AG20443 (cell line): ENCODE data around the gene GABRA5.
"Not testable (repeated sequence)": the region's sequence is repeated elsewhere in the genome, so short reads cannot be mapped to it uniquely, and the experiment has no call there.

Experiments
- DNase-seq: peaks from one replicate; pipeline ENCODE4 v3.0.0; 2012; ENCODE audit warnings: low spot score, mixed read lengths

GABRA5 gene

GRCh38 chr15:26877831-26878230 lies 11.0 kb downstream of the GABRA5 start:
- no peak for DNase-seq

DNA sequence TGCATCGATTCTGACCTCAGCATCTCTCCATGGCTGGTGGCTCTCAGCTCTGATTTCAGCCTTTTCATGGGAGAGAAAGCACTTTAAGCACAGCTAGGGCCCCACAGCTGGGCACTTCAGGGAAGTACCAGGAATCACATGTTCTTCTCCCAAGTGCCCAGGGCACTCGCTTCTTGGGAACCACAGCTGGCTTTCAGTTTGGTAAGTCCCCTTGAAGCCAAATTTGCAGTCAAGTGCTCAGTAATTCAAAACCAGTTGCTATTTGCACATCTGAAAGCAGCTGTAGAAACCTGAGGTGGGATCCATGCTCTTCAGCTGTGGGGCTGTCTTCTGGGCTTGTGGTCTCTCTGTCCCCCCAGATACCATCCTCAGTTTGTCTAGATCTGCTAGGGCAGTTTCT lies 12.8 kb downstream of the GABRA5 start:
- DNase-seq, result no peak

DNA sequence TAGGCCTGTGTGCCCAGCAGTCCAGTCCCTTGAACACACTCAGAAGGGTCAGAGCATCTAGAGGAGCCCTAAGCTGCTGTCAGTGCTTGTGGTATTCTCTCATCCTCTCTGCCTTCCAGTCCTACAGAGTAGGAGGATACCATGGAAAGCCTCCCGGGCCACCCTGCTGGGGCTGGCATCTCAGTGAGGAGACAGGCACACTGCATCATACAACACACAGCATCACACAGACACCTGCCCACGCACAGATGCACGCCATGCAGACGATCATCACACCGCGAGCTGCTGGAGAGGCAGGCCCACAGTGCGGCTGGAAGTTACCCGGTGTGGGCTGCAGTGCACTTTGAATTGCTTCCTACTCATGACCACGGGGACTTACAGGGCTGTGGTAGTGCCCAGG lies 15.2 kb downstream of the GABRA5 start:
- no peak for DNase-seq

- DNase-seq, result no peak
Measured at GRCh38 chr15:26882616-26883365, 15.9 kb downstream of the GABRA5 start.

- no peak for DNase-seq
Measured at GRCh38 chr15:26883466-26883865, 16.6 kb downstream of the GABRA5 start.

- DNase-seq, result no peak
Measured at GRCh38 chr15:26886566-26886965, 19.7 kb downstream of the GABRA5 start.

DNA sequence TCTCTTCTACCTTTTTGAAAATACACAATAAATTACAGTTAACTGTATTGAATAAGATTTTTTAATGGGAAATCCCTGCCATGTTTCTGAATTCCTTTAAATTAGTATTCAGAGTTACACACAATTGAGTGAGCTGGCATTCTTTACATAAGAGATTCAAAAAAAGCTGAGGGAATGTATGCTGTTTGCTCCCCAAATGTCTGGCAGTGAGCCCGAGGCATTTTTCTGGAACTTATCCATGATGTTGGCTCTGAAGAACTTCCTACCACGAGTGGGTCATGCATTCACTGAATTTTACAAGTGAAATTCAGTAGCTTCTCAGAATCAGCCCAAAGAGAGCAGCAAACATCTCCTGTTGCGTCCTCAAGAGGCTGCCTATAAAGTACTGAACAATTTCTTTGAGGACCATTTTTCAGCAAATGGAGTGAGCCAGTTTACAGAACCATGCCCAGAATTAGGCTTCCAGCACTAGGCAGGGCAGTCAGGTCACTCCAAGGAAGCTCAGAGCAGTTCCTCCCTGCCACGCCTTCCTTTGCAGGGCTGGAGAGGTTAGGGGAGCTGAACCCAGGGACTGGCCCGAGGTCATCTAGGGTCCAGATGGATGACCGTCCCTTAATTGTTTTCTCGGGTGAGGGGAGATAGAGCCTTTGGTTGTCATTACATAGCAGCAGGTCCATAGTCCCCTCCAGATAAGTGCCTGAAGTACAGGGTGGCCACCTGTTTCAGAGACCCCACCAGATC lies 21.2 kb downstream of the GABRA5 start:
- no peak for DNase-seq

DNA sequence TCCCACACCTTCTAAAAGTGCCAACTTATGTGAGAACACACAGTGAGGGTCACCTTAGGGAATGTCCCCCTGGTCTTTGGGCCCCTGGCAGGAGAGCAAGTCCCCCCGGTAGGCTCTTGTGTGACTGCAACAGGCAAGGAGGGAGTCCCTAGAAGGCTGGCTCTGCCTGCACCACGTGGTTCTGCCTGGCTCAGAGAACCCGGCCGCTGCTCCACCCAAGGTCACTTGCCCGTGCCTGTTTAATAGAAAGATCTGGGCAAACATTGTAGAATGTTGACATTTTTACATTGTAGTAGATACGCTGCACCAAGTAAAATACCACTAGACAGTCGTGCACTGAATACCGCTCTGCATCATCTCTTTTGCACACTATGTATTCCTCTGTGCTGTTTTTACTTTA lies 21.9 kb downstream of the GABRA5 start:
- no peak for DNase-seq

- DNase-seq, result peak; percentile 46
Measured at GRCh38 chr15:26889298-26889898, 22.5 kb downstream of the GABRA5 start.

GRCh38 chr15:26890451-26890850 lies 23.6 kb downstream of the GABRA5 start:
- DNase-seq, result no peak

DNA sequence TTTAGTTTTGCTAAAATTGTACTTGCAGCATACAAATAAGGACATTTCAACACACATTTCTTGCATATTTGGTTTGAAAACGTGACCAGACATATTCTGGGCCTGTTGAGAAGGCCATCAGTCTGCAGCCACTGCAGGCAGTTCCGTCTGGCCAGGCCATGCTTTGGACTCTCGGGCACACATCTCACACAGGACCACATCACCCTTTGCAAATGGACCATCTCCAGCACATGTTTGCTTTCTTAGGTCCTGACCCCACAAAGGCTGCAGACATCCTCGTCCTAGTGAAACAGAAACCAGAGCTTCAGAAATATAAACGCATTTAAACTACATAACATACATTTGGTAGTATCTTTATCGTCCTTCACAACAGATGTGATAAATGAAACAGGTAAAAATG lies 24.1 kb downstream of the GABRA5 start:
- no peak for DNase-seq

- peak; percentile 71 for DNase-seq
Measured at GRCh38 chr15:26891448-26892181, 24.8 kb downstream of the GABRA5 start.

- no peak for DNase-seq
Measured at GRCh38 chr15:26892182-26892518, 25.3 kb downstream of the GABRA5 start.

DNA sequence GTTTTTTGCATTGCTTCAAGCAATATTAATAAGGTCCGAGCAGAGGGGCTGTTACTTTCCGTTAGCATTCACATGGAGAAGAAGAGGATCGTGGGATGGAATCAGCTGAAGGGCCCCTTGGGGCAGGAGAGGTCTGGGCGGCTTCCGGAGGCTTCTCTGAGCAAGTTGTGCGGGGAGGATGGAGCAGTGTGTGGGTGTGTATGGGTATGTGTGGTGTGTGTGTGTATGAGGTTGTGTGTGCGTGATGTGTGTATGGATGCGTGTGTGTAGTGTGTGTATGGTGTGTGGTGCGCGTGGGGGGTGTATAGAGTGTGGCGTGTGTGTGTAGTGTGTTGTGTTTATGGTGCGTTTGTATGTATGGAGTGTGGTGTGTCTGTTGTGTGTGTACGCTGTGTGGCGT lies 25.8 kb downstream of the GABRA5 start:
- no peak for DNase-seq

GRCh38 chr15:26893351-26894065 lies 26.6 kb downstream of the GABRA5 start:
- no peak for DNase-seq

GRCh38 chr15:26894181-26894580 lies 27.3 kb downstream of the GABRA5 start:
- no peak for DNase-seq

- not testable (repeated sequence) for DNase-seq
Measured at GRCh38 chr15:26895346-26895745, 28.5 kb downstream of the GABRA5 start.

- DNase-seq, result no peak
Measured at GRCh38 chr15:26899658-26900057, 32.8 kb downstream of the GABRA5 start.

GRCh38 chr15:26901041-26901440 lies 34.2 kb downstream of the GABRA5 start:
- no peak for DNase-seq

DNA sequence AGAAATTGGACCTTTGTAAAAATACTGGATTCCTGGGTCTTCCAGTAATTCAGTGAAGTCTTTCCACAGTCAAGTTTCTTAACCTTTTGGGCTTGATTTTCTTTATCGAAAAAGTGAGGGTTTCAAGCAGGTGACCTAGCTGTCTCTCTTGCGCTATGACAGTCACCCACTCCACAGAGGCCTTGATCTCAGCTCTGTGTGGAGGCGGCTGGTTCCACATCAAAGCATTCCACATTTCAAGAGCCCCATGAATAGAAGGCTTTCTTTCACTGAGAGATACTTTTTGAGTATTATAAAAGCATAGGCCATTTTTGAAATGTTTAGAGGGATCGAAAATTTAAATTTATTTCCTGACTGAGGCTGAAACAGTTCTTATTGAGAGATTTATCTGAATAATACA lies 43.9 kb downstream of the GABRA5 start:
- no peak for DNase-seq

DNA sequence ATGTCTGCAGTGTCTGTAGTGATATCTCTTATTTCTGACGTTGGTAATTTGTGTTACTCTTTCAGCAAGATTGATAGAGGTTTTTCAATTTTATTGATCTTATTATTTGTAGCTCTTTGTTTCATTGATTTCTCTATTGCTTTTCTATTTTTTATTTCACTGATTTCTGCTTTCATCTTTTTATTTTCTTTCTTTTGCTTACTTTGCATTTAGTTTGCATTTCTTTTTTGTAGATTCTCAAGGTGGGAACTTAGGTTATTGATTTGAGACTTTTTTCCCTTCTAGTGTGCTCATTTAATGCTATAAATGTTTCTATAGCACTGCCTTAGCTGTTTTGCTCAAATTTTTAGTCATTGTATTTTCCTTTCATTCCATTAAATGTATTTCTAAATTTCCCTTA lies 54.6 kb downstream of the GABRA5 start:
- no peak for DNase-seq

GRCh38 chr15:26926081-26926480 lies 59.2 kb downstream of the GABRA5 start:
- no peak for DNase-seq
